ENCODE data around the gene DDX46.

Gene DDX46

DNA sequence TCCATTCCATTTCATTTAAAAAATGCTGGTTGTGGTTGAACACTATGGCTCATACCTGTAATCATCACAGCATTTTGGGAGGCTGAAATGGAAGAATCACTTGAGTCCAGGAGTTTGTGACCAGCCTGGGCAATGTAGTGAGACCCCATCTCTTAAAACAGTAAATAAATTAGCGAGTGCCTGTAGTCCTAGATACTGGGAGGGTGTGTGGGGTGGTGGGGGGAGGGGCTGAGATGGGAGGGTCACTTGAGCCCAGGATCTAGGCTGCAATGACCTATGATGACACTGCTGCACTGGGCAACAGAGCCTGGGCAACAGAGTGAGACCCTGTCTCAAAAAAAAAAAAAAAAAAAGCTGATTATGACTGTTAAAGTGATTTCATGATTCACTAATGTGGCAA is 29.1 kb downstream of the DDX46 start:
- no peaks in the 10 kb centered on the region for H3K9me3 ChIP-seq (replicated peaks; ENCODE audit: insufficient read depth, low read length)
- no peak overlapping the region for H2AFZ ChIP-seq (ENCODE audit: low read length)
- H3K36me3 ChIP-seq (replicated peaks; ENCODE audit: insufficient read depth, low read length): peaks cover 23% of the 10 kb centered on the region; the same call in 1 of the 2 replicates

DNA sequence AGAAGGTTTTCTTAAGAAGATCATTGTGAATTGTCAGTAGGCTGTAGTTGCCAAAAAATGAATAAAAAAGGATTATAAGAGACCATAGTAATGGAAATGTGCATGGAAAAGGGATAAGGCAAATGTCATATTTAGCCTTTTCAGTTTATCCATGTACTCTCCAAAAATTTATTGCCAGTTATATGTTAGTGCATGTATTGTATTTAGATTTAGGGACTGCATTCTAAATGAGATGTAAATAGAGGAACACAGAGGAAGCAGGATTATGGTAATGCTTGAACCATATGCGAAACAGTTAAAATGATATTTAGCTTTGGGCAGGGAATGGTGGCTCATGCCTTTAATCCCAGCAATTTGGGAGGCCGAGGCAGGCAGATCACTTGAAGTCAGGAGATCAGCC is 33.0 kb downstream of the DDX46 start:
- no peak overlapping the region for H3K4me3 ChIP-seq (ENCODE audit: low read length)
- peaks cover 12% of the 10 kb centered on the region; the same call in 1 of the 2 replicates for H3K36me3 ChIP-seq (replicated peaks; ENCODE audit: insufficient read depth, low read length)
- H3K9me3 ChIP-seq (replicated peaks; ENCODE audit: insufficient read depth, low read length): no peaks in the 10 kb centered on the region
- no peaks in the 10 kb centered on the region for H3K27me3 ChIP-seq (replicated peaks; ENCODE audit: insufficient read depth, low read length)
- no peak for DNase-seq
- no peaks in the 10 kb centered on the region for H3K4me1 ChIP-seq (ENCODE audit: low read length)
- H3K9ac ChIP-seq (ENCODE audit: low read length): no peak overlapping the region
- H3F3A ChIP-seq (ENCODE audit: insufficient read depth, low read length): 0 out of 2 replicates have a peak, but pooled peaks cover 2% of the 10 kb centered on the region
- H3K9me2 ChIP-seq (replicated peaks; ENCODE audit: insufficient read depth, low read length): no peaks in the 10 kb centered on the region
- no peaks in the 10 kb centered on the region; the same call in 1 of the 2 replicates for H3K79me2 ChIP-seq (ENCODE audit: low read length)
- H3K4me2 ChIP-seq (ENCODE audit: low read depth, low read length): no peak overlapping the region
- TF ChIP-seq EZH2 (optimal IDR thresholded peaks at IDR 0.05; ENCODE audit: low read depth, low read length): no peak
- no peak for TF ChIP-seq EZH2phosphoT487 (IDR thresholded peaks at IDR 0.05; ENCODE audit: low read length)
- TF ChIP-seq, protein P1, sequence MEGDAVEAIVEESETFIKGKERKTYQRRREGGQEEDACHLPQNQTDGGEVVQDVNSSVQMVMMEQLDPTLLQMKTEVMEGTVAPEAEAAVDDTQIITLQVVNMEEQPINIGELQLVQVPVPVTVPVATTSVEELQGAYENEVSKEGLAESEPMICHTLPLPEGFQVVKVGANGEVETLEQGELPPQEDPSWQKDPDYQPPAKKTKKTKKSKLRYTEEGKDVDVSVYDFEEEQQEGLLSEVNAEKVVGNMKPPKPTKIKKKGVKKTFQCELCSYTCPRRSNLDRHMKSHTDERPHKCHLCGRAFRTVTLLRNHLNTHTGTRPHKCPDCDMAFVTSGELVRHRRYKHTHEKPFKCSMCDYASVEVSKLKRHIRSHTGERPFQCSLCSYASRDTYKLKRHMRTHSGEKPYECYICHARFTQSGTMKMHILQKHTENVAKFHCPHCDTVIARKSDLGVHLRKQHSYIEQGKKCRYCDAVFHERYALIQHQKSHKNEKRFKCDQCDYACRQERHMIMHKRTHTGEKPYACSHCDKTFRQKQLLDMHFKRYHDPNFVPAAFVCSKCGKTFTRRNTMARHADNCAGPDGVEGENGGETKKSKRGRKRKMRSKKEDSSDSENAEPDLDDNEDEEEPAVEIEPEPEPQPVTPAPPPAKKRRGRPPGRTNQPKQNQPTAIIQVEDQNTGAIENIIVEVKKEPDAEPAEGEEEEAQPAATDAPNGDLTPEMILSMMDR (IDR thresholded peaks at IDR 0.05; ENCODE audit: low read length): no peak
- no peak overlapping the region for H3K27ac ChIP-seq (ENCODE audit: low read length)
- no peak overlapping the region for H2AFZ ChIP-seq (ENCODE audit: low read length)
- no peaks in the 10 kb centered on the region for H4K20me1 ChIP-seq (ENCODE audit: insufficient read depth, low read length)

More for the DNA sequence above, 29.1 kb downstream of the DDX46 start:
- H3F3A ChIP-seq (ENCODE audit: insufficient read depth, low read length): 0 out of 2 replicates have a peak, but pooled peaks cover 2% of the 10 kb centered on the region
- no peaks in the 10 kb centered on the region for H3K9me2 ChIP-seq (replicated peaks; ENCODE audit: insufficient read depth, low read length)
- TF ChIP-seq EZH2phosphoT487 (IDR thresholded peaks at IDR 0.05; ENCODE audit: low read length): no peak
- TF ChIP-seq, protein P1 (IDR thresholded peaks at IDR 0.05; ENCODE audit: low read length): no peak
- no peak for TF ChIP-seq EZH2 (optimal IDR thresholded peaks at IDR 0.05; ENCODE audit: low read depth, low read length)
- H3K27me3 ChIP-seq (replicated peaks; ENCODE audit: insufficient read depth, low read length): no peaks in the 10 kb centered on the region
- no peak overlapping the region for H3K4me2 ChIP-seq (ENCODE audit: low read depth, low read length)
- H4K20me1 ChIP-seq (ENCODE audit: insufficient read depth, low read length): no peaks in the 10 kb centered on the region
- no peak overlapping the region for H3K27ac ChIP-seq (ENCODE audit: low read length)
- H3K79me2 ChIP-seq (ENCODE audit: low read length): no peaks in the 10 kb centered on the region; the same call in 1 of the 2 replicates
- no peak overlapping the region for H3K4me3 ChIP-seq (ENCODE audit: low read length)
- H3K4me1 ChIP-seq (ENCODE audit: low read length): no peaks in the 10 kb centered on the region
- DNase-seq: no peak
- H3K9ac ChIP-seq (ENCODE audit: low read length): no peak overlapping the region

DNA sequence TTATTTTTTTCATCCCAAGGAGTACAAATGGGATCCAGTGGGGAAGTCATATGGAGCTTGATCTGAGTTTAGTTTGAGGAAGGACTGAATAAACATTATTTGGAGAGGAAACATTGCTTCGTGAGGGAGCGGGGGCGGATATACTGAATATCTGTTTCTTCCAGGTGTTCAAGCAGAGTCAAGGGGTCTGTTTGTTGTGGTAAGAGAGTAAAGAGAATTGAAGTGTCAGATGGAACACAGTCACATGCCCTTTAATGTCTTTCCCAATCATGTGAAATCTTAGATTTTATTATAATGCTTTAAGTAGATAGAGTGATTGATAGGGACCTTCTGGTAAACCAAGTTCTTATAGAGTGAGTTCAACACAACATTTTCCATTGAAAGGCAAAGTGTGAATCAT is 33.7 kb downstream of the DDX46 start:
- DNase-seq: no peak
- Histone ChIP-seq H3K4me2 (ENCODE audit: low read depth, low read length) (no peak overlapping the region), H3F3A (ENCODE audit: insufficient read depth, low read length) (0 out of 2 replicates have a peak, but pooled peaks cover under 1% of the 10 kb centered on the region), H3K9me2 (replicated peaks; ENCODE audit: insufficient read depth, low read length) (no peaks in the 10 kb centered on the region), H3K27me3 (replicated peaks; ENCODE audit: insufficient read depth, low read length) (no peaks in the 10 kb centered on the region), H3K9me3 (replicated peaks; ENCODE audit: insufficient read depth, low read length) (no peaks in the 10 kb centered on the region), H3K4me3 (ENCODE audit: low read length) (no peak overlapping the region), H3K36me3 (replicated peaks; ENCODE audit: insufficient read depth, low read length) (peaks cover 12% of the 10 kb centered on the region; the same call in 1 of the 2 replicates), H3K79me2 (ENCODE audit: low read length) (no peaks in the 10 kb centered on the region; the same call in 1 of the 2 replicates), H3K4me1 (ENCODE audit: low read length) (0 out of 2 replicates have a peak, but pooled peaks cover under 1% of the 10 kb centered on the region), H2AFZ (ENCODE audit: low read length) (no peak overlapping the region), H4K20me1 (ENCODE audit: insufficient read depth, low read length) (no peaks in the 10 kb centered on the region), H3K27ac (ENCODE audit: low read length) (no peak overlapping the region), H3K9ac (ENCODE audit: low read length) (no peak overlapping the region)
- TF ChIP-seq, protein P1 (IDR thresholded peaks at IDR 0.05; ENCODE audit: low read length): no peak
- TF ChIP-seq EZH2phosphoT487 (IDR thresholded peaks at IDR 0.05; ENCODE audit: low read length): no peak
- no peak for TF ChIP-seq EZH2 (optimal IDR thresholded peaks at IDR 0.05; ENCODE audit: low read depth, low read length)

Data from MM.1S (cell line).